ENCODE data around the gene RYR2. TPM values are rescaled to one million over a fixed set of nuclear protein-coding genes. Genes with fewer than 3 reads are reported as not detected.

The RYR2 gene
- total RNA-seq, 4 donors from 2014 or later: 1.2 to 7.0 (median 2.5) TPM

- H3K36me3 ChIP-seq: no peaks in the 10 kb centered on the region
- intact Hi-C loops (cut with DNase I; ENCODE audit: low total_unique reads) (no loop called here), in situ Hi-C loops (cut with MboI; ENCODE audit: low pct_ligation_motif_present in 1 of 4, low pct_unique_long_range_greater_than_20kb in 1 of 4, low sequenced_read_pairs in 3 of 4) (no loop called here)
- 86 to 92% methylated on average over 4 of the region's 4 CpGs for WGBS, 2 donors (ENCODE audit: low coverage in 1 of 2)
- H3K4me3 ChIP-seq: no peak overlapping the region
- no peaks in the 10 kb centered on the region for H3K4me1 ChIP-seq
- no peaks in the 10 kb centered on the region for H3K9me3 ChIP-seq
- no peak overlapping the region for H3K27ac ChIP-seq
- DNase-seq: no peak
- H3K27me3 ChIP-seq: no peaks in the 10 kb centered on the region
- TF ChIP-seq POLR2AphosphoS5 (IDR thresholded peaks at IDR 0.05): no peak
- no peak for TF ChIP-seq POLR2A (IDR thresholded peaks at IDR 0.05)
- TF ChIP-seq EP300 (IDR thresholded peaks at IDR 0.05; ENCODE audit: low read depth): no peak
- TF ChIP-seq CTCF (IDR thresholded peaks at IDR 0.05): no peak
These were observed 703.6 kb downstream of the RYR2 start for GRCh38 chr1:237745545-237745944.

DNA sequence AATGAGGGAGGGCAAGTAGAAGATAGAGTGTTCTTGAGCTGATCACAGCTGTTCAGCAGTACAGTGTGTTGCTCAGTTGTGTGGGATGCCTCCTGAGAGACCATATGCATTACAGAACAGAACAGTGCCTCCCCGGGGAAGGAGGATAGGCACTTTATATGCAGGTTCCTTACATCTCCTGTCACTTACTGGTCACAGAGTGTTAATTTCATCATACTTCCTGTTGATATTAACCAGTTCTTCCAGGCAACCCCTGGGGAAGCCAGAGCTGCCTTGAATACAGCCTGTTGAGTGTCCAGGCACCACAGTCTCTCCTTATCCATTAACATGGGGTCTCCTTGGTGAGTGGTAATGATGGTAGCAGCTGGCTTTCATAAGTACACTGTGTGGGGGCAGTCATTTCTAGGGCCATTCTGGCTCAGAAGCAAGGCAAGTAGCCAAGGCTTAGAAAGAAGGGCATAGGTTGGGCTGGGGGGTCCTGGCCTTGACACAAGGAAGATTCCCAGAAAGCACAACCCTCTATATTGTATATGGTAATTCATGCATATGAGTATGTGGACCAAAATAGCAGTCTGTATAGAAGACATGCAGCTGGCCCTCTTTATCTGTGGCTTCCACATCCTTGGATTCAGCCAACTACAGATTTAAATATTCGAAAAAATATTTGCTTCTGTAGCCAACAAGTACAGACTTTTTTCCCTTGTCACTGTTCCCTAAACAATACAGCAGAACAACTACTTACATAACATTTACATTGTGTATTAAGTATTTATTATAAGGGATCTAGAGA is 706.4 kb downstream of the RYR2 start:
- no peaks in the 10 kb centered on the region for H3K27me3 ChIP-seq
- H3K4me3 ChIP-seq: no peak overlapping the region
- H3K27ac ChIP-seq: no peak overlapping the region
- no peaks in the 10 kb centered on the region for H3K4me1 ChIP-seq
- in situ Hi-C loops (cut with MboI; ENCODE audit: low pct_ligation_motif_present in 1 of 4, low pct_unique_long_range_greater_than_20kb in 1 of 4, low sequenced_read_pairs in 3 of 4): no loop called here
- no peaks in the 10 kb centered on the region for H3K36me3 ChIP-seq
- DNase-seq: no peak
- intact Hi-C loops (cut with DNase I; ENCODE audit: low total_unique reads): no loop called here
- 50 to 60% methylated on average over 1 to 2 of the region's 2 CpGs for WGBS, 2 donors (ENCODE audit: low coverage in 1 of 2)
- no peak for TF ChIP-seq CTCF (IDR thresholded peaks at IDR 0.05)
- TF ChIP-seq POLR2AphosphoS5 (IDR thresholded peaks at IDR 0.05): no peak
- no peak for TF ChIP-seq POLR2A (IDR thresholded peaks at IDR 0.05)
- TF ChIP-seq EP300 (IDR thresholded peaks at IDR 0.05; ENCODE audit: low read depth): no peak
- no peaks in the 10 kb centered on the region for H3K9me3 ChIP-seq

- intact Hi-C loops (cut with DNase I; ENCODE audit: low total_unique reads) (no loop called here), in situ Hi-C loops (cut with MboI; ENCODE audit: low pct_ligation_motif_present in 1 of 4, low pct_unique_long_range_greater_than_20kb in 1 of 4, low sequenced_read_pairs in 3 of 4) (no loop called here)
- no peaks in the 10 kb centered on the region for H3K36me3 ChIP-seq
- no peak for TF ChIP-seq POLR2AphosphoS5 (IDR thresholded peaks at IDR 0.05)
- TF ChIP-seq CTCF (IDR thresholded peaks at IDR 0.05): no peak
- no peak for TF ChIP-seq EP300 (IDR thresholded peaks at IDR 0.05; ENCODE audit: low read depth)
- TF ChIP-seq POLR2A (IDR thresholded peaks at IDR 0.05): no peak
- H3K9me3 ChIP-seq: no peaks in the 10 kb centered on the region
- no peak overlapping the region for H3K27ac ChIP-seq
- WGBS, 2 donors (ENCODE audit: low coverage in 1 of 2): 83 to 100% methylated on average over 1 of the region's 1 CpG
- H3K4me1 ChIP-seq: no peaks in the 10 kb centered on the region
- DNase-seq: no peak
- H3K4me3 ChIP-seq: no peak overlapping the region
- no peaks in the 10 kb centered on the region for H3K27me3 ChIP-seq
These were observed 707.1 kb downstream of the RYR2 start for GRCh38 chr1:237749122-237749521.

DNA sequence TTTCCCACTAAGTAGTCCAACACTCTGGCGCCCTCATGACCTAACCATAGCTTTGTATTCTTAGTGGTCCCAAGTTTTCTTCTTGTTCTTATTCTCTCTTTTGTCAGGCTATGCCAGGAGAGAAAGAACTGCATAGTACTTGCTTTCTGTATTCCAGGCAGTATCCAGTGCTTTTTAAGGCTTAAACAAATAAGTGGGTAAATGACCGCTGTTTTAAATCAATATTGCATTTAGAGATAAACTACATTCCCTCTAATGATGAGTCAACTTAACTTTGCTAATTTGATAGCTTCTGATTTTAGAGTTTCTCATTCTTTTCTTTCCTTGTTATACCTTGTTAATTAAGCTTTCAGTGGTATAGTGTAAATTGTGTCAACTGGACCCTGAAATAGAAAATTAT is 709.1 kb downstream of the RYR2 start:
- DNase-seq: no peak
- TF ChIP-seq POLR2A (IDR thresholded peaks at IDR 0.05) (no peak), POLR2AphosphoS5 (IDR thresholded peaks at IDR 0.05) (no peak), CTCF (IDR thresholded peaks at IDR 0.05) (no peak), EP300 (IDR thresholded peaks at IDR 0.05; ENCODE audit: low read depth) (no peak)
- 84 to 88% methylated on average over 2 of the region's 2 CpGs for WGBS, 2 donors (ENCODE audit: low coverage in 1 of 2)

More for the DNA sequence above, 709.1 kb downstream of the RYR2 start:
- H3K4me3 ChIP-seq: no peak overlapping the region
- H3K36me3 ChIP-seq: no peaks in the 10 kb centered on the region
- intact Hi-C loops (cut with DNase I; ENCODE audit: low total_unique reads): no loop called here
- in situ Hi-C loops (cut with MboI; ENCODE audit: low pct_ligation_motif_present in 1 of 4, low pct_unique_long_range_greater_than_20kb in 1 of 4, low sequenced_read_pairs in 3 of 4): no loop called here
- no peaks in the 10 kb centered on the region for H3K27me3 ChIP-seq
- H3K9me3 ChIP-seq: no peaks in the 10 kb centered on the region
- H3K27ac ChIP-seq: no peak overlapping the region
- no peaks in the 10 kb centered on the region for H3K4me1 ChIP-seq
